Measurements from ENCODE around the gene COG8. TPM values are rescaled to one million over a fixed set of nuclear protein-coding genes. Genes with fewer than 3 reads are reported as not detected.

The COG8 gene
- total and polyA plus RNA-seq, 2 experiments from 2014 or later = 54.5 to 95.3 TPM

DNA sequence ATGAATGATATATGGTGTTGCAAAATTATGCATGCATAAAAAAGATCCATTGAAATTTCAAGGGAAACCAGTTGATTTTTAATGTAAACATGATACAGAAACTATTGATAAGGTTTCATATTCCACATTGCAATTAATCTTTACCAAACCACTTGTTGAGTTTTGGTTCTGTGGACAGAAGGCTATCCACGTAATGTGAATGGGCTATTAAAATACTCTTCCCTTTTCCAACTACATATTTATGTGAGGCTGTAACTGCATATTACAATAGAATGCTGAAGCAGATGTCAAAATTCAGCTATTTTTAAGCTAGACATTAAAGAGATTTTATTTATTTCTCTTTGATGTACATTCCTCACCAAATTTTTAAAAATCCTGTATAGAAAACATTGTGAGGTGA lies 62.0 kb downstream of the COG8 start:
- TF ChIP-seq, protein P1, sequence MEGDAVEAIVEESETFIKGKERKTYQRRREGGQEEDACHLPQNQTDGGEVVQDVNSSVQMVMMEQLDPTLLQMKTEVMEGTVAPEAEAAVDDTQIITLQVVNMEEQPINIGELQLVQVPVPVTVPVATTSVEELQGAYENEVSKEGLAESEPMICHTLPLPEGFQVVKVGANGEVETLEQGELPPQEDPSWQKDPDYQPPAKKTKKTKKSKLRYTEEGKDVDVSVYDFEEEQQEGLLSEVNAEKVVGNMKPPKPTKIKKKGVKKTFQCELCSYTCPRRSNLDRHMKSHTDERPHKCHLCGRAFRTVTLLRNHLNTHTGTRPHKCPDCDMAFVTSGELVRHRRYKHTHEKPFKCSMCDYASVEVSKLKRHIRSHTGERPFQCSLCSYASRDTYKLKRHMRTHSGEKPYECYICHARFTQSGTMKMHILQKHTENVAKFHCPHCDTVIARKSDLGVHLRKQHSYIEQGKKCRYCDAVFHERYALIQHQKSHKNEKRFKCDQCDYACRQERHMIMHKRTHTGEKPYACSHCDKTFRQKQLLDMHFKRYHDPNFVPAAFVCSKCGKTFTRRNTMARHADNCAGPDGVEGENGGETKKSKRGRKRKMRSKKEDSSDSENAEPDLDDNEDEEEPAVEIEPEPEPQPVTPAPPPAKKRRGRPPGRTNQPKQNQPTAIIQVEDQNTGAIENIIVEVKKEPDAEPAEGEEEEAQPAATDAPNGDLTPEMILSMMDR (IDR thresholded peaks at IDR 0.05; ENCODE audit: low read depth, low read length) = no peak
- Histone ChIP-seq H3K4me1 (ENCODE audit: low read depth) (no peaks in the 10 kb centered on the region), H3K27ac (no peak overlapping the region), H3K27me3 (no peaks in the 10 kb centered on the region), H3K4me3 (no peak overlapping the region), H3K9me3 (ENCODE audit: low read depth) (no peaks in the 10 kb centered on the region), H3K36me3 (no peaks in the 10 kb centered on the region)
- DNase-seq (ENCODE audit: low read depth in 1 of 2, low spot score in 1 of 2) = no peak

Other genes with a start within 250 kb of the COG8 start
- 0.03 and 0.46 TPM in 2 replicates for gene HAS3, start 233.9 kb downstream of the COG8 start, total RNA-seq
- gene HAS3, start 233.9 kb downstream of the COG8 start, polyA plus RNA-seq = 0.62 TPM in 1 of 2 replicates, not detected in the other
- 74.8 and 94.6 TPM in 2 replicates for gene CHTF8, start 207.0 kb downstream of the COG8 start, total RNA-seq
- 112 and 132 TPM in 2 replicates for gene CHTF8, start 207.0 kb downstream of the COG8 start, polyA plus RNA-seq
- gene UTP4, start 206.9 kb downstream of the COG8 start, total RNA-seq = 10.0 and 14.5 TPM in 2 replicates
- gene UTP4, start 206.9 kb downstream of the COG8 start, polyA plus RNA-seq = 47.6 and 51.6 TPM in 2 replicates
- gene SNTB2, start 152.4 kb downstream of the COG8 start, total RNA-seq = 17.1 and 35.7 TPM in 2 replicates
- gene SNTB2, start 152.4 kb downstream of the COG8 start, polyA plus RNA-seq = 12.7 and 18.6 TPM in 2 replicates
- 30.8 and 36.9 TPM in 2 replicates for gene VPS4A, start 28.2 kb downstream of the COG8 start, total RNA-seq
- 50.7 and 52.2 TPM in 2 replicates for gene VPS4A, start 28.2 kb downstream of the COG8 start, polyA plus RNA-seq
- 16.1 and 16.7 TPM in 2 replicates for gene PDF, start 9.0 kb downstream of the COG8 start, total RNA-seq
- gene PDF, start 9.0 kb downstream of the COG8 start, polyA plus RNA-seq = 12.0 and 13.2 TPM in 2 replicates
- gene NIP7, start 208 bp upstream of the COG8 start, total RNA-seq = 8.5 and 9.5 TPM in 2 replicates
- 23.6 and 26.1 TPM in 2 replicates for gene NIP7, start 208 bp upstream of the COG8 start, polyA plus RNA-seq
- 0.69 TPM in 1 of 2 replicates, not detected in the other for gene TMED6, start 12.2 kb upstream of the COG8 start, total RNA-seq
- 0.37 and 0.95 TPM in 2 replicates for gene TMED6, start 12.2 kb upstream of the COG8 start, polyA plus RNA-seq
- 11.1 and 14.8 TPM in 2 replicates for gene TERF2, start 46.4 kb upstream of the COG8 start, total RNA-seq
- 31.0 and 40.8 TPM in 2 replicates for gene TERF2, start 46.4 kb upstream of the COG8 start, polyA plus RNA-seq
- gene CYB5B, start 85.1 kb upstream of the COG8 start, total RNA-seq = 27.9 and 36.6 TPM in 2 replicates
- gene CYB5B, start 85.1 kb upstream of the COG8 start, polyA plus RNA-seq = 122 and 149 TPM in 2 replicates
- gene NFAT5, start 226.4 kb upstream of the COG8 start, total RNA-seq = 10.6 and 15.9 TPM in 2 replicates
- 6.2 and 8.9 TPM in 2 replicates for gene NFAT5, start 226.4 kb upstream of the COG8 start, polyA plus RNA-seq